Endothelial cell of umbilical vein (primary cell): Measurements from ENCODE around the gene DYNLT1. TPM values are rescaled to one million over a fixed set of nuclear protein-coding genes. Genes with fewer than 3 reads are reported as not detected.

ENCODE experiments used
- BruUV-seq: library from RNA; stranded (reverse); fragments of 400-500 nt; replicated peaks from 2 replicates; lab custom pipeline; 2021; lab: Mats Ljungman, UMichigan
- CTCF ChIA-PET: fragments of 300-600, 350-600 bp; sonication (Branson Sonifier 250); formaldehyde crosslinking; loops from one replicate; lab custom pipeline; 2021; ENCODE audit warnings: antibody characterized with exemption, inconsistent platforms; lab: Charles Lee
- POLR2A ChIA-PET: fragments of 300-600, 350-600 bp; sonication (Branson Sonifier 250); formaldehyde crosslinking; loops from one replicate; lab custom pipeline; 2021; ENCODE audit warnings: antibody characterized with exemption, inconsistent platforms; lab: Charles Lee
- DNase-seq: peaks from one replicate; pipeline ENCODE4 v3.0.0-alpha.2; 2011; ENCODE audit warnings: low read depth, low spot score
- FAIRE-seq: peaks from 2 replicates; lab custom pipeline; 2011; peaks lifted over from hg19 to GRCh38; lab: Jason Lieb, UNC
- H2AFZ ChIP-seq: 2 replicates; pipeline ENCODE4 v1.6.0; 2012; ENCODE audit warnings: low read depth, low read length, control low read depth, inconsistent platforms
- H3K27ac ChIP-seq: 2 replicates; pipeline ENCODE4 v1.5.1; 2011; ENCODE audit warnings: low read depth, mild to moderate bottlenecking, control low read depth, low read length, moderate library complexity; ENCODE audit not compliant: insufficient read depth
- H3K27me3 ChIP-seq, 2 experiments: 2 replicates each; pipeline versions ENCODE4 v1.6.0 to v1.6.1; 2011; ENCODE audit warnings: low read length in 2 of 2, mixed read lengths in 1 of 2; ENCODE audit not compliant: control insufficient read depth in 2 of 2, insufficient read depth in 2 of 2
- H3K36me3 ChIP-seq, 2 experiments: 2 replicates in 1 of 2; 3 replicates in 1 of 2; pipeline ENCODE4 v1.5.1; 2011; ENCODE audit warnings: low read length in 2 of 2, mild to moderate bottlenecking in 1 of 2, moderate library complexity in 1 of 2; ENCODE audit not compliant: control insufficient read depth in 2 of 2, insufficient read depth in 2 of 2; ENCODE audit errors: extremely low read depth in 1 of 2
- H3K4me1 ChIP-seq: 3 replicates; pipeline ENCODE4 v1.5.1; 2011; ENCODE audit warnings: mild to moderate bottlenecking, low read length; ENCODE audit not compliant: control insufficient read depth, insufficient read depth; ENCODE audit errors: extremely low read depth
- H3K4me2 ChIP-seq: 2 replicates; pipeline ENCODE4 v1.6.1; 2011; ENCODE audit warnings: low read length, control low read depth, mixed read lengths; ENCODE audit not compliant: insufficient read depth
- H3K4me3 ChIP-seq, 3 experiments: fragments of 200-600 bp in 1 of 3; sonication (generic), shearing (Covaris generic) in 1 of 3; replicated peaks in 1 of 3; 2 replicates each; pipeline ENCODE4 v1.5.1; 2011 to 2016; ENCODE audit warnings: control low read depth in 3 of 3, low read length in 3 of 3, mild to moderate bottlenecking in 2 of 3, inconsistent platforms in 1 of 3, low read depth in 1 of 3, moderate library complexity in 1 of 3; ENCODE audit not compliant: insufficient read depth in 1 of 3
- H3K79me2 ChIP-seq: 2 replicates; pipeline ENCODE4 v1.6.0; 2012; ENCODE audit warnings: low read length, inconsistent platforms; ENCODE audit not compliant: control insufficient read depth, insufficient read depth
- H3K9ac ChIP-seq: replicated peaks from 2 replicates; pipeline ENCODE3; 2011; ENCODE audit warnings: low read length, control low read depth; ENCODE audit not compliant: insufficient read depth; ENCODE audit errors: extremely low read depth
- H3K9me1 ChIP-seq: replicated peaks from 3 replicates; pipeline ENCODE4 v1.6.0; 2011; ENCODE audit warnings: mild to moderate bottlenecking, low read length; ENCODE audit not compliant: control insufficient read depth, insufficient read depth; ENCODE audit errors: extremely low read depth
- H3K9me3 ChIP-seq: replicated peaks from 2 replicates; pipeline ENCODE4 v1.5.1; 2012; ENCODE audit warnings: low read length, inconsistent platforms; ENCODE audit not compliant: control insufficient read depth, insufficient read depth
- H4K20me1 ChIP-seq: replicated peaks from 2 replicates; pipeline ENCODE3; 2011; ENCODE audit warnings: mild to moderate bottlenecking, low read length; ENCODE audit not compliant: control insufficient read depth, insufficient read depth; ENCODE audit errors: extremely low read depth
- CTCF ChIP-seq, 2 donors: IDR thresholded peaks; 1 replicate in 1 of 2; 2 replicates in 1 of 2; pipeline ENCODE4 v1.5.1; 2011; ENCODE audit warnings: low read length in 2 of 2, mild to moderate bottlenecking in 2 of 2, moderate library complexity in 2 of 2, control low read depth in 1 of 2, inconsistent platforms in 1 of 2, low read depth in 1 of 2; ENCODE audit not compliant: insufficient read depth in 1 of 2; ENCODE audit errors: extremely low read depth in 1 of 2
- EZH2 ChIP-seq: IDR thresholded peaks from 2 replicates; pipeline ENCODE4 v1.6.1; 2012; ENCODE audit warnings: borderline replicate concordance, low read depth, mild to moderate bottlenecking, moderate library complexity, low read length, inconsistent platforms; ENCODE audit not compliant: severe bottlenecking
- FOS ChIP-seq: IDR thresholded peaks from 2 replicates; pipeline ENCODE4 v1.6.1; 2011; ENCODE audit warnings: mild to moderate bottlenecking, low read length, moderate library complexity, borderline replicate concordance; ENCODE audit not compliant: insufficient read depth
- GATA2 ChIP-seq: IDR thresholded peaks from 2 replicates; pipeline ENCODE4 v1.7.0; 2011; ENCODE audit warnings: low read depth, mild to moderate bottlenecking, moderate library complexity, mixed read lengths, low read length; ENCODE audit not compliant: insufficient read length, insufficient read depth
- JUN ChIP-seq: IDR thresholded peaks from 2 replicates; pipeline ENCODE4 v1.6.1; 2011; ENCODE audit warnings: borderline replicate concordance, low read depth; ENCODE audit not compliant: insufficient read length, insufficient read depth
- MAX ChIP-seq: IDR thresholded peaks from 2 replicates; pipeline ENCODE4 v1.6.1; 2011; ENCODE audit not compliant: insufficient read depth, insufficient read length
- MYC ChIP-seq: IDR thresholded peaks from one replicate; pipeline ENCODE4 v1.6.1; 2011; ENCODE audit warnings: mild to moderate bottlenecking, low read depth, low read length
- POLR2A ChIP-seq: IDR thresholded peaks from 2 replicates; pipeline ENCODE4 v1.6.1; 2012; ENCODE audit warnings: low read depth, mild to moderate bottlenecking, control low read depth, low read length
- POLR2AphosphoS5 ChIP-seq: IDR thresholded peaks from 2 replicates; pipeline ENCODE4 v1.6.1; 2012; ENCODE audit warnings: low read depth, mild to moderate bottlenecking, control low read depth, low read length, moderate library complexity; ENCODE audit not compliant: insufficient read depth
- dilution Hi-C: fragments of 300-500 bp; cut with MboI; formaldehyde crosslinking; loops from one replicate; pipeline ENCODE4 v1.15.0; 2019; ENCODE audit warnings: low sequenced_read_pairs; ENCODE audit not compliant: extremely low pct_ligation_motif_present
- intact Hi-C: fragments of 100-400 bp; cut with micrococcal nuclease; formaldehyde crosslinking; loops from one replicate; pipeline ENCODE4 v1.10.0; 2022
- polyA plus RNA-seq, 4 experiments: library from polyadenylated mRNA; depleted of rRNA in 3 of 4; stranded (reverse) in 3 of 4; unstranded in 1 of 4; fragments of >200 nt; gene quantifications; 2 replicates each; pipeline versions ENCODE4 v1.2.1 to v1.2.3, GENCODE V29; 2011 to 2012; ENCODE audit warnings: missing spikeins in 1 of 4
- total RNA-seq: library from RNA; stranded (reverse); gene quantifications from 2 replicates; pipeline ENCODE4 v1.2.3, GENCODE V29; 2021

The DYNLT1 gene
- total and polyA plus RNA-seq, 2 donors (not counting 3 experiments of a cell fraction or from before 2014, with no cell fraction given), result 162 to 267 TPM

DNA sequence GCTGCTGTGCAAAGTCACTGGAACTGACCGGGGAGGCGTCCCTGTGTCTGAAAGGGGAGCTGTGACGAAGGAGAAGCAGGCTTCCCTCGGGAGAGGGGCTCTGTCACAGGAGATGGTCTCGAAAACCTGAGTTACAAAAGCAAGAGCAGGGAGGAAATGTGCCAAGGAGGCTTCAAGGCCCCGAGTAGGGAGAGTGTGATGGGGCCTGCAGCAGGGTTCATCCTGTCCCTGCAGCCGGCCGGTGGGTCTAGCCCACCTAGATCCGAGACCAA is 16.7 kb downstream of the DYNLT1 start:
- no peak overlapping the region for H3K27ac ChIP-seq
- CTCF ChIA-PET, result interaction anchor here (1.0 kb wide), 1 partner anchor 11 kb away, joined by 3 read pairs; no protein-coding TSS in a partner anchor
- POLR2A ChIA-PET, result no interaction called here
- TF ChIP-seq EZH2, result no peak
- dilution Hi-C loops (no loop called here), intact Hi-C loops (no loop called here)
- H4K20me1 ChIP-seq, result no peaks in the 10 kb centered on the region
- no peak overlapping the region for H2AFZ ChIP-seq
- H3K36me3 ChIP-seq, result peaks cover 4 to 29% of the 10 kb centered on the region in 2 experiments
- H3K9me1 ChIP-seq, result no peaks in the 10 kb centered on the region
- no peaks in the 10 kb centered on the region for H3K79me2 ChIP-seq
- no peaks in the 10 kb centered on the region for H3K9me3 ChIP-seq
- no peak for DNase-seq
- BruUV-seq, result no TSS peak
- peaks cover 27% of the 10 kb centered on the region for H3K4me1 ChIP-seq
- no peak for FAIRE-seq
- no peaks in the 10 kb centered on the region for H3K27me3 ChIP-seq
- H3K4me2 ChIP-seq, result no peak overlapping the region
- H3K4me3 ChIP-seq, result no peak overlapping the region
- no peak overlapping the region for H3K9ac ChIP-seq

DNA sequence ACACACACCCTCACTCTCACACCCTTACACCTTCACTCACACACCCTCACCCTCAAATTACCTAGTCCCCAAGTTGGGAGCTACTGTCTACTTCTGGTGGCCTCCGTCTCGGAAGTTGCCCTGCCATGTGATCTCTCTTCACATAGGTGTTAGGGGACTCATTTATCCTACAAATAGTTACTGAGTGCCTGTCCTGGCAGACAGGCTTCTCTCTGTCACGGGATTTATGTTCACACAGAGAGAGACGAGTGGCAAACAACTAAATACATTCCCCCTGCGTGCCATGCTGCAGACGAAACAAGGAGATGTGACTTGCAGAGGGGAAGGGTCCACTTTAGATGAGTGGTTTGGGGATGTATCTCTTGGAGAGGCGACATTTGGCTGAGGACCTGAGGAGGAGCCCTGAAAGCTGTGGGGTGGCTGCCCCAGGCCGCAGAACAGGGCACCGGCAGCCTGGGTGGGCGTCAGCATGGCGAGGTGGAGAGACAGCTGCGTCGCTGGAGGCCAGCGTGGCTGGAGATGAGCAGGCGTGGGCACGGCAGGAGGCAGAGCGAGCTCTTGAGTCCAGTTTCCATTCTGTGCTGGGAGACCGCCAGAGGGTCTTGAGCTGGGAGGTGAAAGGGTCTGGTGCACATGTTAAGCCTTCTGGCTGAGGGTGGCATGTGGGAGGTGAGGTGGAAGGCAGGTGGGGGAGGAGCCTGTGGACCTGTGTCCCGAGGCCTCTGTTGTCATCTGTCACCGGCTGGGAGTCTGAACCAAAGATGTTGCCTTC is 17.2 kb downstream of the DYNLT1 start:
- H3K27me3 ChIP-seq, result no peaks in the 10 kb centered on the region
- dilution Hi-C loops, result no loop called here
- H3K4me1 ChIP-seq, result peaks cover 24% of the 10 kb centered on the region
- POLR2A ChIA-PET, result no interaction called here
- no TSS peak for BruUV-seq
- H2AFZ ChIP-seq, result no peak overlapping the region
- H3K4me2 ChIP-seq, result no peak overlapping the region
- H3K79me2 ChIP-seq, result no peaks in the 10 kb centered on the region
- no peak for FAIRE-seq
- H3K36me3 ChIP-seq, result peaks cover 4 to 31% of the 10 kb centered on the region in 2 experiments
- no peaks in the 10 kb centered on the region for H4K20me1 ChIP-seq
- no peak overlapping the region for H3K4me3 ChIP-seq
- no peak for DNase-seq
- no peak for TF ChIP-seq JUN
- TF ChIP-seq POLR2AphosphoS5, result no peak
- no peak for TF ChIP-seq POLR2A
- TF ChIP-seq MYC, result no peak
- TF ChIP-seq GATA2, result no peak
- TF ChIP-seq EZH2, result no peak
- TF ChIP-seq FOS, result no peak
- TF ChIP-seq MAX, result no peak
- no peak for TF ChIP-seq CTCF (IDR thresholded peaks at IDR 0.05; ENCODE audit: extremely low read depth in 1 of 2, insufficient read depth in 1 of 2, low read depth in 1 of 2, low read length in 2 of 2)
- H3K9ac ChIP-seq, result no peak overlapping the region
- intact Hi-C loops, result no loop called here
- no peak overlapping the region for H3K27ac ChIP-seq
- H3K9me3 ChIP-seq, result no peaks in the 10 kb centered on the region
- H3K9me1 ChIP-seq, result no peaks in the 10 kb centered on the region
- CTCF ChIA-PET, result interaction anchor here (1.0 kb wide), 1 partner anchor 11 kb away, joined by 3 read pairs; no protein-coding TSS in a partner anchor
